PC-3 (cell line): Measurements from ENCODE around the gene AVPI1. TPM values are rescaled to one million over a fixed set of nuclear protein-coding genes. Genes with fewer than 3 reads are reported as not detected.
A peak's percentile ranks its signal among the peaks of the same experiment; 100 is the strongest.

Source experiments
- ATAC-seq: fragments of 200-7000 bp; cut with Tn5 transposase; 2 replicates; pipeline ENCODE4 v1.9.1; 2020; ENCODE audit warnings: mild to moderate bottlenecking, moderate library complexity
- Bru-seq: library from RNA; stranded (reverse); fragments of 400-500 nt; gene quantifications from one replicate; lab custom pipeline; 2021; lab: Mats Ljungman, UMichigan
- BruChase-seq, 2 experiments: library from RNA; stranded (reverse); fragments of 400-500 nt; gene quantifications; one replicate each; lab custom pipeline; 2021; lab: Mats Ljungman, UMichigan
- BruUV-seq: library from RNA; stranded (reverse); fragments of 400-500 nt; replicated peaks from 2 replicates; lab custom pipeline; 2021; lab: Mats Ljungman, UMichigan
- CTCF ChIA-PET: fragments of 300-600 bp; sonication (Branson Sonifier 250); formaldehyde crosslinking; loops from one replicate; lab custom pipeline; 2022; ENCODE audit warnings: antibody characterized with exemption; lab: Charles Lee
- POLR2A ChIA-PET: fragments of 300-600 bp; sonication (Branson Sonifier 250); formaldehyde crosslinking; loops from one replicate; lab custom pipeline; 2022; ENCODE audit warnings: antibody characterized with exemption; ENCODE audit not compliant: unreplicated experiment; lab: Charles Lee
- DNase-seq: peaks from one replicate; pipeline ENCODE4 v3.0.0-alpha.2; 2015
- H2AFZ ChIP-seq: fragments of 300-600 bp; sonication (generic); 2 replicates; pipeline ENCODE4 v1.6.0; 2016; ENCODE audit warnings: antibody characterized with exemption, low read length
- H3F3A ChIP-seq: fragments of 300-600 bp; sonication (generic); one replicate; pipeline ENCODE4 v1.6.0; 2017; ENCODE audit warnings: antibody characterized with exemption, low read length, control low read depth, mild to moderate bottlenecking; ENCODE audit not compliant: unreplicated experiment
- H3K27ac ChIP-seq: fragments of 300-600 bp; sonication (generic); 2 replicates; pipeline ENCODE4 v1.5.1; 2016; ENCODE audit warnings: mild to moderate bottlenecking, low read length
- H3K27me3 ChIP-seq: fragments of 300-600 bp; sonication (generic); 2 replicates; pipeline ENCODE4 v1.6.1; 2016; ENCODE audit warnings: low read length, mixed read lengths
- H3K36me3 ChIP-seq: fragments of 300-600 bp; sonication (generic); 2 replicates; pipeline ENCODE4 v1.6.1; 2016; ENCODE audit warnings: low read depth, mixed run types, low read length, mixed read lengths
- H3K4me1 ChIP-seq: fragments of 300-600 bp; sonication (generic); 2 replicates; pipeline ENCODE4 v1.5.1; 2016; ENCODE audit warnings: low read length; ENCODE audit not compliant: insufficient read depth
- H3K4me2 ChIP-seq: fragments of 300-600 bp; sonication (generic); 2 replicates; pipeline ENCODE4 v1.6.0; 2016; ENCODE audit warnings: low read length
- H3K4me3 ChIP-seq: fragments of 300-600 bp; sonication (generic); 2 replicates; pipeline ENCODE4 v1.5.1; 2016; ENCODE audit warnings: mild to moderate bottlenecking, low read length, mixed read lengths
- H3K79me2 ChIP-seq: fragments of 300-600 bp; sonication (generic); 2 replicates; pipeline ENCODE4 v1.6.1; 2017; ENCODE audit warnings: low read length, mixed read lengths
- H3K9ac ChIP-seq: fragments of 300-600 bp; sonication (generic); 2 replicates; pipeline ENCODE4 v1.6.0; 2016; ENCODE audit warnings: mild to moderate bottlenecking, low read length
- H3K9me2 ChIP-seq: fragments of 300-600 bp; sonication (generic); replicated peaks from 2 replicates; pipeline ENCODE4 v1.6.1; 2016; ENCODE audit warnings: mixed run types, low read length, mixed read lengths
- H3K9me3 ChIP-seq: fragments of 300-600 bp; sonication (generic); 2 replicates; pipeline ENCODE4 v1.6.1; 2016; ENCODE audit warnings: low read length, mixed read lengths
- H4K20me1 ChIP-seq: fragments of 300-600 bp; sonication (generic); 2 replicates; pipeline ENCODE4 v1.6.1; 2016; ENCODE audit warnings: low read length, mixed read lengths
- CTCF ChIP-seq: fragments of 300-600 bp; sonication (generic); conservative IDR thresholded peaks from 2 replicates; pipeline ENCODE4 v1.5.1; 2017; ENCODE audit warnings: antibody characterized with exemption, low read depth, mild to moderate bottlenecking, low read length
- EZH2 ChIP-seq: fragments of 300-600 bp; sonication (generic); IDR thresholded peaks from one replicate; pipeline ENCODE4 v1.6.1; 2017; ENCODE audit warnings: antibody characterized with exemption, mild to moderate bottlenecking, low read length; ENCODE audit not compliant: unreplicated experiment
- EZH2phosphoT487 ChIP-seq: fragments of 300-600 bp; sonication (generic); IDR thresholded peaks from 2 replicates; pipeline ENCODE4 v1.6.1; 2018; ENCODE audit warnings: mild to moderate bottlenecking, antibody characterized with exemption, low read length, borderline replicate concordance
- intact Hi-C: fragments of 100-400 bp; cut with micrococcal nuclease; formaldehyde crosslinking; loops from 2 replicates; pipeline ENCODE4 v1.9.0; 2023
- long read RNA-seq: library from polyadenylated mRNA; unstranded; transcript quantifications from one replicate; pipeline ENCODE4 v2.0.0, GENCODE V29; 2021; ENCODE audit not compliant: unreplicated experiment
- total RNA-seq: library from RNA; depleted of rRNA; stranded (reverse); fragments of >200 nt; gene quantifications from 2 replicates; pipeline ENCODE4 v1.2.3, GENCODE V29; 2014; rRNA removed

The AVPI1 gene, protein sequence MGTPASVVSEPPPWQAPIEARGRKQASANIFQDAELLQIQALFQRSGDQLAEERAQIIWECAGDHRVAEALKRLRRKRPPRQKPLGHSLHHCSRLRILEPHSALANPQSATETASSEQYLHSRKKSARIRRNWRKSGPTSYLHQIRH
- total RNA-seq (40.7 and 44.5 TPM in 2 replicates), Bru-seq, nascent RNA (percentile 70 among the genes with signal in this experiment), BruChase-seq, experiment 1, labeled RNA remaining after a 6-hour chase (percentile 68 among the genes with signal in this experiment), BruChase-seq, experiment 2, labeled RNA remaining after a 2-hour chase (percentile 63 among the genes with signal in this experiment)
- long read RNA-seq, transcript AVPI1-201 (3 exons, 1,457 nt): major isoform, 27 of 34 reads
- long read RNA-seq, partial matches to known transcripts: 5 of 34 reads
- long read RNA-seq, other reads (novel, unspliced or antisense): 2 of 34 reads

- Histone ChIP-seq H3K36me3 (no peaks in the 10 kb centered on the region), H3K4me2 (peak within 1 kb of the TSS; percentile 92), H3K4me1 (peaks cover 59% of the 10 kb centered on the region), H3F3A (no peaks in the 10 kb centered on the region), H2AFZ (peak within 1 kb of the TSS; percentile 56; the same call in 1 of the 2 replicates), H3K9me3 (no peaks in the 10 kb centered on the region), H4K20me1 (peaks cover 28% of the 10 kb centered on the region), H3K27me3 (no peaks in the 10 kb centered on the region), H3K4me3 (peak within 1 kb of the TSS; percentile 92), H3K27ac (peak within 1 kb of the TSS; percentile 69), H3K9ac (peak within 1 kb of the TSS; percentile 86), H3K9me2 (no peaks in the 10 kb centered on the region), H3K79me2 (peaks cover 43% of the 10 kb centered on the region)
- ATAC-seq (peak; percentile 84), DNase-seq (peak; percentile 97)
- intact Hi-C loops: loop anchor here (2.0 to 5.0 kb wide), 2 partner anchors 40 kb away; no protein-coding TSS in a partner anchor
- CTCF ChIA-PET: interaction anchor here (0.7 to 1.5 kb wide), 5 partner anchors 9 to 40 kb away, joined by 3 to 9 read pairs (median 6); partner anchors contain the start of gene MARVELD1
- BruUV-seq: no TSS peak
- TF ChIP-seq EZH2: no peak
- no peak for TF ChIP-seq CTCF
- TF ChIP-seq EZH2phosphoT487: peak; percentile 88
- POLR2A ChIA-PET: interaction anchor here (0.6 to 1.3 kb wide), 6 partner anchors 40 to 428 kb away, joined by 3 to 36 read pairs (median 6); partner anchors contain the start of gene ZFYVE27
These were observed at the start of gene AVPI1 for GRCh38 chr10:97686962-97687784. AVPI1 (minus strand) TSS chr10:97687241; CDS start chr10:97679905, 7,336 bp downstream.

- Histone ChIP-seq H3K4me1 (peaks cover 9% of the 10 kb centered on the region), H3K27ac (no peak overlapping the region), H2AFZ (peak overlapping the region; percentile 79), H3K9me2 (no peaks in the 10 kb centered on the region), H3K4me2 (peak overlapping the region; percentile 24; the same call in 1 of the 2 replicates), H3K27me3 (no peaks in the 10 kb centered on the region), H4K20me1 (no peaks in the 10 kb centered on the region), H3K9me3 (no peaks in the 10 kb centered on the region), H3K4me3 (no peak overlapping the region), H3F3A (no peaks in the 10 kb centered on the region), H3K79me2 (peaks cover 40% of the 10 kb centered on the region), H3K36me3 (peaks cover 6% of the 10 kb centered on the region; the same call in 1 of the 2 replicates), H3K9ac (no peak overlapping the region)
- intact Hi-C loops: no loop called here
- ATAC-seq (peak; percentile 31), DNase-seq (no peak)
- ChIA-PET POLR2A (interaction anchor here (0.7 to 1.0 kb wide), 3 partner anchors 10 to 49 kb away, joined by 3 to 6 read pairs (median 4); partner anchors contain the start of genes AVPI1 and MARVELD1), CTCF (no interaction called here)
- no peak for TF ChIP-seq EZH2
- no peak for TF ChIP-seq CTCF
- TF ChIP-seq EZH2phosphoT487: no peak
- BruUV-seq: TSS peak; percentile 58
These were observed 49.4 kb upstream of the AVPI1 start for GRCh38 chr10:97736403-97736901.
